HEK293T (cell line): ENCODE measurements around the gene MRPL27.

Experiments
- NFRKB ChIP-seq: fragments of 450-650 bp; IDR thresholded peaks from 2 replicates; pipeline ENCODE4 v1.6.1; 2016; ENCODE audit warnings: mild to moderate bottlenecking, moderate library complexity
- PKNOX1 ChIP-seq: fragments of 450-650 bp; IDR thresholded peaks from 2 replicates; pipeline ENCODE4 v1.6.1; 2016
- TARDBP ChIP-seq: fragments of 450-650 bp; IDR thresholded peaks from 2 replicates; pipeline ENCODE4 v1.6.1; 2016

GRCh38 chr17:50389534-50389933, 16.6 kb upstream of the MRPL27 start:
- no peak for TF ChIP-seq TARDBP
- no peak for TF ChIP-seq PKNOX1
- TF ChIP-seq NFRKB, result no peak
